Measurements from ENCODE around the gene APBA1.

Gene APBA1

DNA sequence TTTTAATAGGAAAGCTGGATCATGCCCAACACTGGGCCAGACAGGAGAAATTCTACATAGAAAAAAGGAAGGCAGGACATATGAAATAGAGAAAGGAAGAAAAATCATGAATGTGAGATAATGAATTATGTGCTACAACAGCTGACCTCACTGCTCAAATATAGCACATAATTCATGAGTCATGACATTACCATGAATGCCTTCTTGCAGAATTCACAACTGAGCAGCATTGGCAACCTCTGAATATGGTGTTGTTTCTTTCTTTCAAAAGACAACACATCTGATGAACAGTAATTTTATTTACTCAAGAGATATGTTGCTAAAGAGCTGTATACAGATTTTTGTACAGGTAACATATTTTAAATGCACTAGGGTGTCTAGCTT, 34.4 kb downstream of the APBA1 start:
- Histone ChIP-seq H3K4me3 (replicated peaks; ENCODE audit: insufficient read depth, low read length) (no peak overlapping the region), H3K27ac (replicated peaks) (no peak overlapping the region), H3K27me3 (ENCODE audit: insufficient read depth, poor library complexity, severe bottlenecking) (peaks cover 2% of the 10 kb centered on the region)
- no peak for DNase-seq (ENCODE audit: low read depth in 1 of 2, low spot score in 1 of 2)
- TF ChIP-seq GABPA (IDR thresholded peaks at IDR 0.05; ENCODE audit: low read depth) (no peak), POLR2AphosphoS5 (IDR thresholded peaks at IDR 0.05; ENCODE audit: low read depth) (no peak), SPI1 (IDR thresholded peaks at IDR 0.05; ENCODE audit: borderline replicate concordance, low read depth) (no peak)
- TF ChIP-seq, protein P1, sequence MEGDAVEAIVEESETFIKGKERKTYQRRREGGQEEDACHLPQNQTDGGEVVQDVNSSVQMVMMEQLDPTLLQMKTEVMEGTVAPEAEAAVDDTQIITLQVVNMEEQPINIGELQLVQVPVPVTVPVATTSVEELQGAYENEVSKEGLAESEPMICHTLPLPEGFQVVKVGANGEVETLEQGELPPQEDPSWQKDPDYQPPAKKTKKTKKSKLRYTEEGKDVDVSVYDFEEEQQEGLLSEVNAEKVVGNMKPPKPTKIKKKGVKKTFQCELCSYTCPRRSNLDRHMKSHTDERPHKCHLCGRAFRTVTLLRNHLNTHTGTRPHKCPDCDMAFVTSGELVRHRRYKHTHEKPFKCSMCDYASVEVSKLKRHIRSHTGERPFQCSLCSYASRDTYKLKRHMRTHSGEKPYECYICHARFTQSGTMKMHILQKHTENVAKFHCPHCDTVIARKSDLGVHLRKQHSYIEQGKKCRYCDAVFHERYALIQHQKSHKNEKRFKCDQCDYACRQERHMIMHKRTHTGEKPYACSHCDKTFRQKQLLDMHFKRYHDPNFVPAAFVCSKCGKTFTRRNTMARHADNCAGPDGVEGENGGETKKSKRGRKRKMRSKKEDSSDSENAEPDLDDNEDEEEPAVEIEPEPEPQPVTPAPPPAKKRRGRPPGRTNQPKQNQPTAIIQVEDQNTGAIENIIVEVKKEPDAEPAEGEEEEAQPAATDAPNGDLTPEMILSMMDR (IDR thresholded peaks at IDR 0.05; ENCODE audit: insufficient read depth, low read length) = no peak
- TF ChIP-seq, protein P2, sequence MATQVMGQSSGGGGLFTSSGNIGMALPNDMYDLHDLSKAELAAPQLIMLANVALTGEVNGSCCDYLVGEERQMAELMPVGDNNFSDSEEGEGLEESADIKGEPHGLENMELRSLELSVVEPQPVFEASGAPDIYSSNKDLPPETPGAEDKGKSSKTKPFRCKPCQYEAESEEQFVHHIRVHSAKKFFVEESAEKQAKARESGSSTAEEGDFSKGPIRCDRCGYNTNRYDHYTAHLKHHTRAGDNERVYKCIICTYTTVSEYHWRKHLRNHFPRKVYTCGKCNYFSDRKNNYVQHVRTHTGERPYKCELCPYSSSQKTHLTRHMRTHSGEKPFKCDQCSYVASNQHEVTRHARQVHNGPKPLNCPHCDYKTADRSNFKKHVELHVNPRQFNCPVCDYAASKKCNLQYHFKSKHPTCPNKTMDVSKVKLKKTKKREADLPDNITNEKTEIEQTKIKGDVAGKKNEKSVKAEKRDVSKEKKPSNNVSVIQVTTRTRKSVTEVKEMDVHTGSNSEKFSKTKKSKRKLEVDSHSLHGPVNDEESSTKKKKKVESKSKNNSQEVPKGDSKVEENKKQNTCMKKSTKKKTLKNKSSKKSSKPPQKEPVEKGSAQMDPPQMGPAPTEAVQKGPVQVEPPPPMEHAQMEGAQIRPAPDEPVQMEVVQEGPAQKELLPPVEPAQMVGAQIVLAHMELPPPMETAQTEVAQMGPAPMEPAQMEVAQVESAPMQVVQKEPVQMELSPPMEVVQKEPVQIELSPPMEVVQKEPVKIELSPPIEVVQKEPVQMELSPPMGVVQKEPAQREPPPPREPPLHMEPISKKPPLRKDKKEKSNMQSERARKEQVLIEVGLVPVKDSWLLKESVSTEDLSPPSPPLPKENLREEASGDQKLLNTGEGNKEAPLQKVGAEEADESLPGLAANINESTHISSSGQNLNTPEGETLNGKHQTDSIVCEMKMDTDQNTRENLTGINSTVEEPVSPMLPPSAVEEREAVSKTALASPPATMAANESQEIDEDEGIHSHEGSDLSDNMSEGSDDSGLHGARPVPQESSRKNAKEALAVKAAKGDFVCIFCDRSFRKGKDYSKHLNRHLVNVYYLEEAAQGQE (IDR thresholded peaks at IDR 0.05; ENCODE audit: insufficient replicate concordance, low read depth) = no peak

DNA sequence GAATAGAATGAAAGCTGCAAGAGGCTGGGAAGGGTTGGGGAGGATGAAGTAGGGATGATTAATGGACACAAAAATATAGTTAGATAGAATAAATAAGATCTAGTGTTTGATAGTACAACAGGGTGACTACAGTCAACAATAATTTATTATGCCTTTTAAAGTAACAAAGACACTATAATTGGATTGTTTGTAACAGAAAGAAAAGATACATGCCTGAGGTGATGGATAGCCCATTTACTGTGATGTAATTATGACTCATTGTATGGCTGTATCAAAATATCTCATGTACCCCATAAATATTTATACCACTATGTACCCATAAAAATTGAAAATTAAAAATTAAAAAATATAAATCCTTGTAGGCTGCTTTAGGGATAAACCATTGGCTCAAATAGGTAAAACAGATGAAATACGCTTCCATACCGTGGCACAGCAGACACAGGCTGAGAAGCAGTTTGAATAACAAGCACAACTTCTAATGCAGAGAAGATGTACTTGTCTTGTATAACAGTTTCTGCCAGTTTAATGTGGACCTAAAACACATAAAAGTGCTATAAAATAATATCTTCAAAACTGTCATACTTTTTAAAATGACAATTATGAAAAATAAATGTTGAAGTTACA, 34.9 kb downstream of the APBA1 start:
- H3K27ac ChIP-seq (replicated peaks) = no peak overlapping the region
- TF ChIP-seq, protein P2 (IDR thresholded peaks at IDR 0.05; ENCODE audit: insufficient replicate concordance, low read depth) = no peak
- TF ChIP-seq, protein P1 (IDR thresholded peaks at IDR 0.05; ENCODE audit: insufficient read depth, low read length) = no peak
- TF ChIP-seq POLR2AphosphoS5 (IDR thresholded peaks at IDR 0.05; ENCODE audit: low read depth) = no peak
- TF ChIP-seq SPI1 (IDR thresholded peaks at IDR 0.05; ENCODE audit: borderline replicate concordance, low read depth) = no peak
- TF ChIP-seq GABPA (IDR thresholded peaks at IDR 0.05; ENCODE audit: low read depth) = no peak
- DNase-seq (ENCODE audit: low read depth in 1 of 2, low spot score in 1 of 2) = no peak
- peaks cover 2% of the 10 kb centered on the region for H3K27me3 ChIP-seq (ENCODE audit: insufficient read depth, poor library complexity, severe bottlenecking)
- no peak overlapping the region for H3K4me3 ChIP-seq (replicated peaks; ENCODE audit: insufficient read depth, low read length)

DNA sequence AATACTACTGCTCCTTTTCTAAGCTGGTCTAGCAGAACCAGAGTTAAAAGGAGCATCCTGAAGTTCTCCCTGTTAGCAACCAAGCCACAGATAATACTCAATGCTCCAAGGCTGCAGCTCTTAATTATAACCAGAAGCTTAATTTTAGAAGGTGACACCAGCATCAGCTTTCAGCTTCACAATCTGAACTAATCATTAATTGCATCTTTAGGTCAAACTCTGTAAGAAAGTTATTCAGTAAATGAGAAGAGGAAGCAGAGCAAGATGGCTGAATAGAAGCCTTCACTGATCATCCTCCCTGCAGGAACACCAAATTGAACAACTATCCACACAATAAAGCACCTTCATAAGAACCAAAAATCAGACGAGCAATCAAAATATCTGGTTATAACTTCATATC, 38.5 kb downstream of the APBA1 start:
- H3K4me3 ChIP-seq (replicated peaks; ENCODE audit: insufficient read depth, low read length) = no peak overlapping the region
- no peak for DNase-seq (ENCODE audit: low read depth in 1 of 2, low spot score in 1 of 2)
- H3K27ac ChIP-seq (replicated peaks) = no peak overlapping the region
- no peak for TF ChIP-seq GABPA (IDR thresholded peaks at IDR 0.05; ENCODE audit: low read depth)
- TF ChIP-seq, protein P1 (IDR thresholded peaks at IDR 0.05; ENCODE audit: insufficient read depth, low read length) = no peak
- TF ChIP-seq SPI1 (IDR thresholded peaks at IDR 0.05; ENCODE audit: borderline replicate concordance, low read depth) = no peak
- TF ChIP-seq, protein P2 (IDR thresholded peaks at IDR 0.05; ENCODE audit: insufficient replicate concordance, low read depth) = no peak
- TF ChIP-seq POLR2AphosphoS5 (IDR thresholded peaks at IDR 0.05; ENCODE audit: low read depth) = no peak
- H3K27me3 ChIP-seq (ENCODE audit: insufficient read depth, poor library complexity, severe bottlenecking) = peaks cover 2% of the 10 kb centered on the region
